Thoracic aorta (tissue), 2 donors: ENCODE data around the gene PKD1L1. TPM values are rescaled to one million over a fixed set of nuclear protein-coding genes. Genes with fewer than 3 reads are reported as not detected.

Source experiments
- ATAC-seq: fragments of 150-250 bp; one replicate; pipeline ENCODE4 v1.8.0; 2017; ENCODE audit warnings: low read depth; ENCODE audit not compliant: insufficient number of reproducible peaks, low FRiP score
- DNase-seq: peaks from one replicate; pipeline ENCODE4 v3.0.0-alpha.2; 2020; ENCODE audit warnings: low spot score
- H3K27ac ChIP-seq, 2 donors: fragments of 200-600 bp; sonication (generic); 1 replicate in 1 of 2; 2 replicates in 1 of 2; pipeline ENCODE4 v1.5.1; 2016; ENCODE audit warnings: mild to moderate bottlenecking in 2 of 2, moderate library complexity in 2 of 2
- H3K27me3 ChIP-seq: fragments of 200-600 bp; sonication (generic); replicated peaks from 2 replicates; pipeline ENCODE4 v1.6.0; 2016; ENCODE audit warnings: mild to moderate bottlenecking; ENCODE audit not compliant: insufficient read depth
- H3K36me3 ChIP-seq: fragments of 200-600 bp; sonication (generic); one replicate; pipeline ENCODE4 v1.5.1; 2016
- H3K4me1 ChIP-seq, 2 donors: fragments of 200-600 bp; sonication (generic); 1 replicate in 1 of 2; 2 replicates in 1 of 2; pipeline versions ENCODE4 v1.5.1 to v1.6.0; 2016; ENCODE audit warnings: low read depth in 2 of 2, mild to moderate bottlenecking in 1 of 2; ENCODE audit not compliant: control insufficient read depth in 1 of 2
- H3K4me3 ChIP-seq: fragments of 200-600 bp; sonication (generic); 2 replicates; pipeline ENCODE4 v1.5.1; 2016; ENCODE audit warnings: mild to moderate bottlenecking
- H3K9me3 ChIP-seq: fragments of 200-600 bp; sonication (generic); 2 replicates; pipeline ENCODE4 v1.5.1; 2016
- total RNA-seq, 2 donors: library from RNA; depleted of rRNA; stranded (reverse); fragments of >200 nt; gene quantifications; one replicate each; pipeline versions ENCODE4 v1.1.0 to v1.2.3, GENCODE V29; 2016
- TF ChIP-seq, protein P1 (sequence below): fragments of 200-600 bp; sonication (generic); IDR thresholded peaks from one replicate; pipeline ENCODE4 v1.5.1; 2019; ENCODE audit warnings: antibody characterized with exemption

PKD1L1 gene
- total RNA-seq, 2 donors from 2014 or later = 0.14 to 0.85 TPM

DNA sequence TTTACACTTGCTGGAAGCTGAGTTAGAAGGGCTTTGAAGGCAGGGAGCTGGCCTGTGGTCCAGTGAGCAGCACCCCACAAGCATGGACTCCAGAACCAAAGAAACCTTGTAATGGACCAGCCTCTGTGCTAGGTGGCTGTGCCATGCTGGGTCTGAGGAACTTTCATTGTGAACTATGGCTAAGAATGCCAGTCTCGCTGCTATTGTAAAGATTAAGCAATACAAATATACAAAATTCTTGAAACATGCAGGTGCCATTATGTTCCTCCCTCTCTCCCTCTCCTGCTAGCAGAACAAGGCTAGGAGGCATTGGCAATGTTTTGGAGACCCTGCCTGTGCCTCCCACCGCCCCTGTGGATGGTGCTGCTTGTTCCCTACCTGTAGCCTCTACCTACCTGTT is 105.0 kb downstream of the PKD1L1 start:
- H3K4me3 ChIP-seq = no peak overlapping the region
- DNase-seq (no peak), ATAC-seq (no peak)
- TF ChIP-seq, protein P1, sequence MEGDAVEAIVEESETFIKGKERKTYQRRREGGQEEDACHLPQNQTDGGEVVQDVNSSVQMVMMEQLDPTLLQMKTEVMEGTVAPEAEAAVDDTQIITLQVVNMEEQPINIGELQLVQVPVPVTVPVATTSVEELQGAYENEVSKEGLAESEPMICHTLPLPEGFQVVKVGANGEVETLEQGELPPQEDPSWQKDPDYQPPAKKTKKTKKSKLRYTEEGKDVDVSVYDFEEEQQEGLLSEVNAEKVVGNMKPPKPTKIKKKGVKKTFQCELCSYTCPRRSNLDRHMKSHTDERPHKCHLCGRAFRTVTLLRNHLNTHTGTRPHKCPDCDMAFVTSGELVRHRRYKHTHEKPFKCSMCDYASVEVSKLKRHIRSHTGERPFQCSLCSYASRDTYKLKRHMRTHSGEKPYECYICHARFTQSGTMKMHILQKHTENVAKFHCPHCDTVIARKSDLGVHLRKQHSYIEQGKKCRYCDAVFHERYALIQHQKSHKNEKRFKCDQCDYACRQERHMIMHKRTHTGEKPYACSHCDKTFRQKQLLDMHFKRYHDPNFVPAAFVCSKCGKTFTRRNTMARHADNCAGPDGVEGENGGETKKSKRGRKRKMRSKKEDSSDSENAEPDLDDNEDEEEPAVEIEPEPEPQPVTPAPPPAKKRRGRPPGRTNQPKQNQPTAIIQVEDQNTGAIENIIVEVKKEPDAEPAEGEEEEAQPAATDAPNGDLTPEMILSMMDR = no peak
- no peaks in the 10 kb centered on the region for H3K27me3 ChIP-seq
- no peaks in the 10 kb centered on the region for H3K9me3 ChIP-seq
- no peak overlapping the region for H3K27ac ChIP-seq
- peaks cover 0 to 16% of the 10 kb centered on the region in 2 donors for H3K4me1 ChIP-seq
- no peaks in the 10 kb centered on the region for H3K36me3 ChIP-seq

DNA sequence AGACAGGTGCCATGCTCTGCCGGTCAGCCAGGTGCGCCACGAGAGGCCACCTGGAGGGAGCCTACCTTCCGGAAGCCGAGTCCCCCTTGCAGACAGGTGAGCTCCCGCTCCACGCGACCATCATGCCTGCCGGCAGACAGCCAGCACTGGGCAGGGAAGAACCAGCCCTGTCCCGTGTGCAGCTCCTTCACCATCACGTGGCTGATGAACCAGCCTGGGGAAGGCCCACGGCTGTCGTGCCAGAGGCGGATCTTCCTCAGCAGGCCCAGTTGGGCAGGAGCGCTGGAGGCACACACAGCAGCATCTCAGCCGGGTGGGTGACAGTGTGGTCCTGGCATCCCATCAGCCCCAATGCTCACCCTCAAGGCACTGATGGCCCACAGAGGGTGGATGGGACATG is 108.9 kb downstream of the PKD1L1 start:
- DNase-seq = no peak
- TF ChIP-seq, protein P1 = no peak
- Histone ChIP-seq H3K4me1 (no peaks in the 10 kb centered on the region), H3K4me3 (no peak overlapping the region), H3K36me3 (no peaks in the 10 kb centered on the region), H3K9me3 (no peaks in the 10 kb centered on the region), H3K27me3 (no peaks in the 10 kb centered on the region), H3K27ac (no peak overlapping the region)
- ATAC-seq = no peak

DNA sequence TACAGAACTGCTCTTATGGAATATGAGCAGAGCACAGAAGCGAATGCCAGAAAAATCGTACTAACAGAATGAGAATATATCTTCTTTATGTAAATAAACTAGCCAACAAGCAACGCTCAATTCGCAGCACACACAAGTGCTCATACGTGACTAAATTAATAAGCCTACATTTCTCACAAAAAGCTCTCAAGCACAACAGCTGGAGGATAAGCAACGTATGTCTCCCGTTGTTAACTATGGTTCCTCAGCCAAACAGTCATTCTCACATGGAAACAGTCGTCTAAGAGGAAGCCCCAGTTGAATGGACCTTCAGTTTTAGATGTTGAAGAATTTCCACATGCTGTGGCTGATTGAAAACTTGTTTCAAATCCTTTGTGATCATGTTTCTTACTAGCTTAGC is 110.4 kb downstream of the PKD1L1 start:
- Histone ChIP-seq H3K4me1 (no peaks in the 10 kb centered on the region), H3K36me3 (no peaks in the 10 kb centered on the region), H3K27ac (no peak overlapping the region), H3K27me3 (no peaks in the 10 kb centered on the region), H3K9me3 (no peaks in the 10 kb centered on the region), H3K4me3 (no peak overlapping the region)
- ATAC-seq = no peak
- DNase-seq = no peak
- TF ChIP-seq, protein P1 = no peak

DNA sequence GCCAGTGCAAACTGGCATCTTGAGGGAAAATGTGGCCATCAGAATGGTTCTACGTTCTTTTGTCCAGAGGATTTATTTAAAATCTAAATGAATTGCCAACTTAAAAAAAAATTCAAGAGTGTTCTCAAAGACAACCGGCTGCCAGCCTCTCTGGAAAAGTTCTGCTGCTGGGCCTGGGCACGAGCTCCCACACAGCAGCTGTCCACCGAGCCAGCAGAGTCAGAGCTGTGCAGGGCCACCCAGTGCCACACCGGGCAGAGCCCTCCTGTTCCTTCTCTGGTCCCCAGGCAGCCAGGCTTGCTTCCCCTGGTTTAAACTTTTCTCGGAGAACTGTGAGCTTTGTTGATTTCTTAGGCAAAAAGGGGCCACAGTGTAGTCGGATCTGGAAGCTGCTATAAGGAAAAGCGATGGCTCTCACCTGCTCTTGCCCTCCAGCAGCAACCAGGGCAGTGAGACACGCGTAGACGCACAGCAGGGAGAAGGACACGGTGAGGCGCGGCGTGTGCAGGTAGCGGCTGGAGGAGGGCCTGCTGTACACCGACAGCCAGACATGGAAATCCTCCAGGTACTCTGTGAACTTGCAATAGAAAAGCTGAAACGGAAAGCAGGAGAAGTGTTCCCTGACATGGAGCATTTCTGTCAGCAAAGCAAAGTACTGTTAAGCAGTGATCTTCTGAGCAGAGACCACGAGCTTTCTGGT is 111.6 kb downstream of the PKD1L1 start:
- H3K27ac ChIP-seq = no peak overlapping the region
- no peak for DNase-seq
- no peaks in the 10 kb centered on the region for H3K9me3 ChIP-seq
- TF ChIP-seq, protein P1 = no peak
- H3K4me1 ChIP-seq = no peaks in the 10 kb centered on the region
- H3K27me3 ChIP-seq = no peaks in the 10 kb centered on the region
- H3K4me3 ChIP-seq = no peak overlapping the region
- H3K36me3 ChIP-seq = no peaks in the 10 kb centered on the region
- ATAC-seq = no peak

DNA sequence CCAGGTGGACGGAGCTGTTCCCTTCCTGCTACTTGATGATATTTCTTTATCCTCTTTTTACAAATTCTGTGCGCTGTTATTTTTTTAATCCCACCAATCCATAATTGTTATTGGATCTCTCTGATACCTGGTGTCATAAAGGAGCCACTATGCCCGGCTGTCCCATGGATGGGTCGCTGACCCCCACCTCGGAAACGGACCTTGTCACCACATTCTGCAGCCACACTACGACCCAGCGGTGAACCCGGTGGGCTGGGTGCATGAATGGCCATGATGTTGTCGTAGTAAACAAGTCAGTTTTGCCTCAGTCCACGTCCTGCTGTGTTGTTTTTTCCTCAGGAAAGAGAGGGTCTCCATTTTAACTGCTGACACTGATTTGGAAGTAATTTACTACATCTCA is 112.2 kb downstream of the PKD1L1 start:
- H3K27ac ChIP-seq = no peak overlapping the region
- no peak overlapping the region for H3K4me3 ChIP-seq
- no peaks in the 10 kb centered on the region for H3K4me1 ChIP-seq
- no peaks in the 10 kb centered on the region for H3K27me3 ChIP-seq
- H3K36me3 ChIP-seq = no peaks in the 10 kb centered on the region
- no peaks in the 10 kb centered on the region for H3K9me3 ChIP-seq
- no peak for DNase-seq
- no peak for ATAC-seq
- TF ChIP-seq, protein P1 = no peak
